PC-9 (cell line): ENCODE data around the gene DSC1.

ENCODE experiments used
- EZH2 ChIP-seq: fragments of 200-600 bp; sonication (generic); IDR thresholded peaks from 2 replicates; pipeline ENCODE4 v1.8.0; 2017; ENCODE audit warnings: antibody characterized with exemption, low read depth
- TF ChIP-seq, protein P1 (sequence below): fragments of 200-600 bp; sonication (generic); conservative IDR thresholded peaks from 2 replicates; pipeline ENCODE4 v1.6.1; 2017; ENCODE audit warnings: mixed run types, antibody characterized with exemption, mild to moderate bottlenecking, moderate library complexity

DNA sequence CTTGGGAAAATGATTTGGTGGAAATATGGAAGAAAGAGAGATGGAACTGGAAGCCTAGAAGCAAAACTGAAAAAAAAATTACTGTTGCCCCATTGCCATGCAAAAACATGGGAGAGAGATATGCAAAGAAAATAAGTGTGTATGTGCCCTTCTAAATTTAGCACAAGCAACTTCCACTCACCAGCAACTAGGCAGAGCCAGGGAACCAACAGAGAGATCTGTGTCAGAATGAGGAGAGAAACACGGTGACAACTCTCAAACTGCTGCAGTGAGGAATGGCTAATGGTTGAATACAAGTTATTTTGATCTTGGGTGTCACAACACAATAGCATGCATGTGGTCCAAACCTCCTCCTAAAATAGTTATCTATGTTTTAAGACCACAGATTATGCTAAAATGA is 71.3 kb downstream of the DSC1 start:
- TF ChIP-seq, protein P1, sequence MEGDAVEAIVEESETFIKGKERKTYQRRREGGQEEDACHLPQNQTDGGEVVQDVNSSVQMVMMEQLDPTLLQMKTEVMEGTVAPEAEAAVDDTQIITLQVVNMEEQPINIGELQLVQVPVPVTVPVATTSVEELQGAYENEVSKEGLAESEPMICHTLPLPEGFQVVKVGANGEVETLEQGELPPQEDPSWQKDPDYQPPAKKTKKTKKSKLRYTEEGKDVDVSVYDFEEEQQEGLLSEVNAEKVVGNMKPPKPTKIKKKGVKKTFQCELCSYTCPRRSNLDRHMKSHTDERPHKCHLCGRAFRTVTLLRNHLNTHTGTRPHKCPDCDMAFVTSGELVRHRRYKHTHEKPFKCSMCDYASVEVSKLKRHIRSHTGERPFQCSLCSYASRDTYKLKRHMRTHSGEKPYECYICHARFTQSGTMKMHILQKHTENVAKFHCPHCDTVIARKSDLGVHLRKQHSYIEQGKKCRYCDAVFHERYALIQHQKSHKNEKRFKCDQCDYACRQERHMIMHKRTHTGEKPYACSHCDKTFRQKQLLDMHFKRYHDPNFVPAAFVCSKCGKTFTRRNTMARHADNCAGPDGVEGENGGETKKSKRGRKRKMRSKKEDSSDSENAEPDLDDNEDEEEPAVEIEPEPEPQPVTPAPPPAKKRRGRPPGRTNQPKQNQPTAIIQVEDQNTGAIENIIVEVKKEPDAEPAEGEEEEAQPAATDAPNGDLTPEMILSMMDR = no peak
- no peak for TF ChIP-seq EZH2
